HG02973 (cell line): ENCODE data around the gene KLHDC2.
"Not testable (repeated sequence)": the region's sequence is repeated elsewhere in the genome, so short reads cannot be mapped to it uniquely, and the experiment has no call there.

Source experiments
- ATAC-seq: cut with Tn5 transposase; IDR thresholded peaks from one replicate; pipeline ENCODE4 v1.9.1; 2021; ENCODE audit warnings: moderate library complexity; ENCODE audit not compliant: unreplicated experiment

Gene KLHDC2

GRCh38 chr14:49778421-49778820, 10.5 kb downstream of the KLHDC2 start:
- no peak for ATAC-seq

DNA sequence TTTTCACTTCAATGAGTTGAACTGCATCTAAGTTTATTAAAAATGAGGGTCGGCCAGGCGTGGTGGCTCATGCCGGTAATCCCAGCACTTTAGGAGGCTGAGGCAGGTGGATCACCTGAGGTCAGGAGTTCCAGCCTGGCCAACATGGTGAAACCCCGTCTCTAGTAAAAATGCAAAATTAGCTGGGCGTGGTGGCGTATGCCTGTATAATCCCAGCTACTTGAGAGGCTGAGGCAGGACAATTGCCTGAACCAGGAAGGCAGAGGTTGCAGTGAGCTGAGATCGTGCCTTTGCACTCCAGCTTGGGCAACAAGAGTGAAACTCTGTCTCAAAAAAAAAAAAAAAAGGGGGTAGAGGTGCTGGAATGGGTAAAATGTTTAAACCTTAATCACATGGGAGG, 13.1 kb downstream of the KLHDC2 start:
- ATAC-seq = not testable (repeated sequence)

DNA sequence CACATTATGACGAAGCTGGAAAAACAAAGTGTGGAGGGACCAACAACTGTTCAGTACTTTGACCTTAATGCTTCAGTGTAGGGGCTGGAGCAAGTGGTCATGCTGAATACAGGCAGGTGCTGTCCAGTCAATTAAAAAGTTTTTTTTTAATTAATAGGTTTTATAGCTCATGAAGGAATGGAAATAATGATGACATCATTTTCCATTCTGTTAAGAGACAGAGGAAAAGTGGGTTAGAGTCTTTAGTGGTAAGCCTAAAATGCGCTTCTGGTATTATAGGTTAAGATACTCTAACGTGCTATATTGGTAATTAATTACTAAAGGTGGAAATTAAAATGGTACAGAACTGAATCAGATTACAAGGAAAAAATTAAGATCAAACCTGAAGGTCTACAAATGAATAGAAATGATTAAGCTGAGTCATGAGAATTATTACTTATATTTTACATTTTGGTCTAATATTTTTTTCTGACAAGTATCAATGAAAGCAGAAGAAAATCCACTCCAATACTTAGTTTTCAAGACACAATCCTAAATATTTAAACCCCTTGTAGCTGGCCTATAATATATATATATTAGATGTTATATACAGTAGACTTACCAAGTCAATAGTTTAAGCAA, 15.6 kb downstream of the KLHDC2 start:
- no peak for ATAC-seq

GRCh38 chr14:49786315-49786714, 18.4 kb downstream of the KLHDC2 start:
- no peak for ATAC-seq

GRCh38 chr14:49792618-49793017, 24.7 kb downstream of the KLHDC2 start:
- ATAC-seq = no peak

- no peak for ATAC-seq
Measured at GRCh38 chr14:49796025-49796424, 28.1 kb downstream of the KLHDC2 start.

GRCh38 chr14:49808780-49809179, 40.8 kb downstream of the KLHDC2 start:
- no peak for ATAC-seq

- not testable (repeated sequence) for ATAC-seq
Measured at GRCh38 chr14:49816118-49816517, 48.2 kb downstream of the KLHDC2 start.

- ATAC-seq = no peak
Measured at GRCh38 chr14:49816844-49817243, 48.9 kb downstream of the KLHDC2 start.

DNA sequence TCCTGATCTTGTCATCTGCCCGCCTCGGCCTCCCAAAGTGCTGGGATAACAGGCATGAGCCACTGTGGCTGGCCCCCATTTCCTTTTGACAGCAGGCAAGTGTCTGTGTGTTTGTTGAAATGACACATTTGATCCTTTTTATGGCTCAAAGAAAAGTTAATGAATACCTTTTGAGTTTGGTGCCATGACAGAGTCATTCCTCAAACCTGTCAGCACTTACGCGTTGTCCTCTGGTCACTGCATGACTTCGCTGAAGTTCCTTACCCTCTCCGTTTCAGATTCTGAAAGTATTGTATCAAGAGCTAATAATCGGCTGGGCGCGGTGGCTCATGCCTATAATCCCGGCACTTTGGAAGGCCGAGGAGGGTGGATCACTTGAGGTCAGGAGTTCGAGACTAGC, 52.2 kb downstream of the KLHDC2 start:
- no peak for ATAC-seq

GRCh38 chr14:49828640-49829039, 60.7 kb downstream of the KLHDC2 start:
- ATAC-seq = no peak
